SK-N-SH (cell line): ENCODE results near the gene PIAS4. TPM values are rescaled to one million over a fixed set of nuclear protein-coding genes. Genes with fewer than 3 reads are reported as not detected.

Experiments
- CTCF ChIA-PET: fragments of 300-600, 350-600 bp; formaldehyde crosslinking; extraction: SDS; loops from one replicate; lab custom pipeline; 2021; lab: Yijun Ruan, JAX
- POLR2A ChIA-PET: fragments of 350-600 bp; sonication (Branson Sonifier 250); formaldehyde crosslinking; extraction: SDS; loops from one replicate; lab custom pipeline; 2020; ENCODE audit warnings: antibody characterized with exemption, inconsistent platforms; lab: Yijun Ruan, JAX
- DNase-seq: peaks from one replicate; pipeline ENCODE4 v3.0.0; 2012
- H2AFZ ChIP-seq: fragments of 200-600 bp; sonication (generic); 2 replicates; pipeline ENCODE4 v1.8.1; 2016; ENCODE audit warnings: antibody characterized with exemption, mild to moderate bottlenecking, low read depth
- H3F3A ChIP-seq: fragments of 200-600 bp; sonication (generic); replicated peaks from 2 replicates; pipeline ENCODE3; 2016; ENCODE audit warnings: antibody characterized with exemption, mild to moderate bottlenecking; ENCODE audit not compliant: insufficient read depth
- H3K27ac ChIP-seq, 2 experiments: fragments of 200-500 bp in 1 of 2; fragments of 200-600 bp in 1 of 2; sonication (Bioruptor generic) in 1 of 2; sonication (generic), shearing (Covaris generic) in 1 of 2; 2 replicates each; pipeline versions ENCODE4 v1.5.1 to v1.6.1; 2014 to 2016; ENCODE audit warnings: low read depth in 2 of 2, inconsistent platforms in 1 of 2, low read length in 1 of 2, mild to moderate bottlenecking in 1 of 2, mixed read lengths in 1 of 2
- H3K27me3 ChIP-seq: fragments of 200-600 bp; sonication (generic), shearing (Covaris generic); 2 replicates; pipeline ENCODE4 v1.6.1; 2016; ENCODE audit warnings: mixed run types; ENCODE audit not compliant: insufficient read depth
- H3K36me3 ChIP-seq, 2 experiments: fragments of 200-500 bp in 1 of 2; fragments of 200-600 bp in 1 of 2; sonication (Bioruptor generic) in 1 of 2; sonication (generic) in 1 of 2; replicated peaks in 1 of 2; 2 replicates each; pipeline versions ENCODE3 to v1.5.1; 2014 to 2016; ENCODE audit warnings: low read length in 1 of 2, mild to moderate bottlenecking in 1 of 2; ENCODE audit not compliant: insufficient read depth in 2 of 2, control insufficient read depth in 1 of 2
- H3K4me1 ChIP-seq, 2 experiments: fragments of 200-500 bp in 1 of 2; fragments of 200-600 bp in 1 of 2; sonication (Bioruptor generic) in 1 of 2; sonication (generic), shearing (Covaris generic) in 1 of 2; 2 replicates each; pipeline versions ENCODE4 v1.5.1 to v1.6.1; 2014 to 2016; ENCODE audit warnings: low read depth in 1 of 2, low read length in 1 of 2, mixed run types in 1 of 2; ENCODE audit not compliant: insufficient read depth in 2 of 2, control insufficient read depth in 1 of 2
- H3K4me2 ChIP-seq: fragments of 200-600 bp; sonication (generic), shearing (Covaris generic); 2 replicates; pipeline ENCODE4 v1.6.1; 2017; ENCODE audit warnings: mixed run types
- H3K4me3 ChIP-seq, 2 experiments: fragments of 200-500 bp in 1 of 2; fragments of 200-600 bp in 1 of 2; sonication (Bioruptor generic) in 1 of 2; sonication (generic), shearing (Covaris generic) in 1 of 2; 2 replicates each; pipeline versions ENCODE4 v1.5.1 to v1.8.1; 2014 to 2016; ENCODE audit warnings: low read depth in 2 of 2, inconsistent platforms in 1 of 2, low read length in 1 of 2, mild to moderate bottlenecking in 1 of 2, mixed read lengths in 1 of 2, moderate library complexity in 1 of 2
- H3K79me2 ChIP-seq: fragments of 200-600 bp; sonication (generic); 2 replicates; pipeline ENCODE4 v1.8.1; 2017; ENCODE audit warnings: mild to moderate bottlenecking; ENCODE audit not compliant: insufficient read depth
- H3K9ac ChIP-seq: fragments of 200-600 bp; sonication (generic); 2 replicates; pipeline ENCODE4 v1.6.1; 2017; ENCODE audit warnings: mixed run types
- H3K9me2 ChIP-seq: fragments of 200-600 bp; sonication (generic); 2 replicates; pipeline ENCODE4 v1.6.1; 2017; ENCODE audit warnings: mixed run types
- H3K9me3 ChIP-seq: fragments of 200-600 bp; sonication (generic); 2 replicates; pipeline ENCODE4 v1.6.1; 2017; ENCODE audit warnings: mixed run types, mild to moderate bottlenecking, moderate library complexity
- H4K20me1 ChIP-seq: fragments of 200-600 bp; sonication (generic); 2 replicates; pipeline ENCODE4 v1.6.1; 2017; ENCODE audit warnings: mild to moderate bottlenecking, mixed run types; ENCODE audit not compliant: insufficient read depth
- EP300 ChIP-seq, 2 experiments: IDR thresholded peaks; 2 replicates each; pipeline versions ENCODE4 v1.4.0 to v1.6.1; 2012; ENCODE audit warnings: borderline replicate concordance in 1 of 2, low read depth in 1 of 2, low read length in 1 of 2
- EZH2phosphoT487 ChIP-seq: fragments of 200-600 bp; sonication (generic); IDR thresholded peaks from 2 replicates; pipeline ENCODE4 v1.6.1; 2017; ENCODE audit warnings: low read depth, mixed run types, mild to moderate bottlenecking, antibody characterized with exemption, moderate library complexity, borderline replicate concordance
- FOXJ3 ChIP-seq: sonication (generic); formaldehyde crosslinking; IDR thresholded peaks from 2 replicates; pipeline ENCODE4 v1.5.1; 2020; ENCODE audit warnings: mild to moderate bottlenecking, missing genetic modification reagents
- FOXM1 ChIP-seq: IDR thresholded peaks from 2 replicates; pipeline ENCODE4 v1.4.0; 2012; ENCODE audit warnings: low read depth, mild to moderate bottlenecking
- GABPA ChIP-seq: IDR thresholded peaks from 2 replicates; pipeline ENCODE4 v1.4.0; 2012; ENCODE audit warnings: low read depth, mild to moderate bottlenecking
- GATA2 ChIP-seq: sonication (generic); formaldehyde crosslinking; IDR thresholded peaks from 2 replicates; pipeline ENCODE4 v1.5.0; 2020; ENCODE audit warnings: mild to moderate bottlenecking, missing genetic modification reagents
- JUND ChIP-seq: IDR thresholded peaks from 2 replicates; pipeline ENCODE4 v1.4.0; 2012
- MEF2A ChIP-seq: IDR thresholded peaks from 2 replicates; pipeline ENCODE4 v1.4.0; 2012; ENCODE audit warnings: low read depth, borderline replicate concordance
- NFIC ChIP-seq: IDR thresholded peaks from 2 replicates; pipeline ENCODE4 v1.4.0; 2012; ENCODE audit warnings: borderline replicate concordance
- RCOR1 ChIP-seq: fragments of 150-350 bp; IDR thresholded peaks from 2 replicates; pipeline ENCODE4 v1.6.1; 2017; ENCODE audit warnings: antibody characterized with exemption, low read length
- REST ChIP-seq: IDR thresholded peaks from 2 replicates; pipeline ENCODE4 v1.6.1; 2012; ENCODE audit warnings: mild to moderate bottlenecking, low read depth, low read length, moderate library complexity
- RFX5 ChIP-seq: IDR thresholded peaks from 2 replicates; pipeline ENCODE4 v1.6.1; 2012; ENCODE audit warnings: mild to moderate bottlenecking, improper control_type of control experiment, low read length
- RXRA ChIP-seq: IDR thresholded peaks from 2 replicates; pipeline ENCODE4 v1.4.0; 2012; ENCODE audit warnings: low read depth, mild to moderate bottlenecking, borderline replicate concordance
- SMC3 ChIP-seq: IDR thresholded peaks from 2 replicates; pipeline ENCODE4 v1.6.1; 2012; ENCODE audit warnings: low read depth, low read length, improper control_type of control experiment
- TAF1 ChIP-seq: IDR thresholded peaks from 2 replicates; pipeline ENCODE4 v1.6.1; 2012; ENCODE audit warnings: low read depth, mild to moderate bottlenecking, low read length, moderate library complexity, borderline replicate concordance
- TCF12 ChIP-seq: IDR thresholded peaks from 2 replicates; pipeline ENCODE4 v1.4.0; 2012
- YY1 ChIP-seq: IDR thresholded peaks from 2 replicates; pipeline ENCODE4 v1.4.0; 2012; ENCODE audit warnings: low read depth, mild to moderate bottlenecking
- WGBS: methylation state at CpG from one replicate; pipeline ENCODE4 v1.1.6; 2017; ENCODE audit warnings: low lambda C conversion rate; 5-methylcytosine and 5-hydroxymethylcytosine counted together
- polyA plus RNA-seq, 3 experiments: library from polyadenylated mRNA; depleted of rRNA; stranded (reverse); fragments of >200 nt; gene quantifications; 2 replicates each; pipeline ENCODE4 v1.2.3, GENCODE V29; 2012
- TF ChIP-seq, protein P1 (sequence below): IDR thresholded peaks from 2 replicates; pipeline ENCODE4 v1.4.0; 2012; ENCODE audit warnings: low read depth
- TF ChIP-seq, protein P2 (sequence below): fragments of 150-350 bp; IDR thresholded peaks from 2 replicates; pipeline ENCODE4 v1.6.1; 2016; ENCODE audit warnings: mild to moderate bottlenecking, low read depth, low read length
- TF ChIP-seq, protein P3 (sequence below): IDR thresholded peaks from 2 replicates; pipeline ENCODE4 v1.4.0; 2012; ENCODE audit warnings: low read depth, borderline replicate concordance

Gene PIAS4
- polyA plus RNA-seq, 1 of the 3 experiments (the other 2 are of a cell fraction) = 14.1 TPM

DNA sequence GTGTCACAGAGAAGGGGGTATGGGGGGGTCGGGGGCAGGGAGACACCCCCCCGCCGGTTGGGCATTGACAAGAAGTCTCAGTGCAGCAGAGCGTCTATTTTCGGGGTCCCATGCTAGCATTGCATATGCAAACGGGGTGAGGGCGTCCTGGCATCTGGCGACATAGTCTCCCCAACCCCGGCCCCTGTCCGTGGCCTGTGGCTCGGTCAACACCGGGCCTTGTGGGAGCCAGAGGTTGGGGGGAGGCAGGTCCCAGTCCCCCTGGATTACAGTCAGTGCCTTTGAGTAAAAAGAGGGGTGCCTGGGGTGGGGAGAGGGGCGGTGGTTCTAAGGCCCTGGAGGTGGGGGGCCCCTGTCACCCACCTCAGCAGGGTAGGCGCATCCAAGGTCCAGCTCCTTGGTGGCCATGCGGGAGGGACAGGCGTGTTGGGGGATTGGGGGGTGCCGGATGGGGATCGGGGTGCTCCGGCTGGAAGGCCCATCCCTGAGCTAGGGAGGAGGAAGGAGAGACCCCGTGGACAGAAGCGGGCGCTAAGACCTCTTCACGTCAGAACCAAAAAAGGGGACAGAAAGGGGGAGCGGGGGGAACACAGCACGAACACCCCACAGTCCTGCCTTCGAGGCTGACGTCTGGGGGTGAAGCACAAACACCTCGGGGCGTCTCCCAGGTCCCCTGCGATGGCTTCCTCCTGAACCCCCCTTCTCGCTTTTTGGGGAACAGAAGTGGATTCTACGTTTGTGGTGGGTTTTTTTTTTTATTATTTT, 38.2 kb downstream of the PIAS4 start:
- TF ChIP-seq SMC3 (no peak), EP300 (IDR thresholded peaks at IDR 0.05; ENCODE audit: borderline replicate concordance in 1 of 2, low read depth in 1 of 2, low read length in 1 of 2) (no peak), FOXM1 (no peak), YY1 (no peak), RFX5 (no peak), GATA2 (no peak), RCOR1 (no peak), TCF12 (no peak)
- TF ChIP-seq, protein P1, sequence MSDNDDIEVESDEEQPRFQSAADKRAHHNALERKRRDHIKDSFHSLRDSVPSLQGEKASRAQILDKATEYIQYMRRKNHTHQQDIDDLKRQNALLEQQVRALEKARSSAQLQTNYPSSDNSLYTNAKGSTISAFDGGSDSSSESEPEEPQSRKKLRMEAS = no peak
- TF ChIP-seq, protein P2, sequence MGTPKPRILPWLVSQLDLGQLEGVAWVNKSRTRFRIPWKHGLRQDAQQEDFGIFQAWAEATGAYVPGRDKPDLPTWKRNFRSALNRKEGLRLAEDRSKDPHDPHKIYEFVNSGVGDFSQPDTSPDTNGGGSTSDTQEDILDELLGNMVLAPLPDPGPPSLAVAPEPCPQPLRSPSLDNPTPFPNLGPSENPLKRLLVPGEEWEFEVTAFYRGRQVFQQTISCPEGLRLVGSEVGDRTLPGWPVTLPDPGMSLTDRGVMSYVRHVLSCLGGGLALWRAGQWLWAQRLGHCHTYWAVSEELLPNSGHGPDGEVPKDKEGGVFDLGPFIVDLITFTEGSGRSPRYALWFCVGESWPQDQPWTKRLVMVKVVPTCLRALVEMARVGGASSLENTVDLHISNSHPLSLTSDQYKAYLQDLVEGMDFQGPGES = no peak
- TF ChIP-seq, protein P3, sequence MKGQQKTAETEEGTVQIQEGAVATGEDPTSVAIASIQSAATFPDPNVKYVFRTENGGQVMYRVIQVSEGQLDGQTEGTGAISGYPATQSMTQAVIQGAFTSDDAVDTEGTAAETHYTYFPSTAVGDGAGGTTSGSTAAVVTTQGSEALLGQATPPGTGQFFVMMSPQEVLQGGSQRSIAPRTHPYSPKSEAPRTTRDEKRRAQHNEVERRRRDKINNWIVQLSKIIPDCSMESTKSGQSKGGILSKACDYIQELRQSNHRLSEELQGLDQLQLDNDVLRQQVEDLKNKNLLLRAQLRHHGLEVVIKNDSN = no peak
- Histone ChIP-seq H2AFZ (no peak overlapping the region), H3K79me2 (peaks cover 71% of the 10 kb centered on the region), H3K36me3 (peaks cover 7 to 23% of the 10 kb centered on the region in 2 experiments), H3K27me3 (no peaks in the 10 kb centered on the region), H3K9me3 (no peaks in the 10 kb centered on the region), H3K4me3 (no peak overlapping the region), H3K27ac (no peak overlapping the region), H3K9ac (no peak overlapping the region), H4K20me1 (peaks cover 84% of the 10 kb centered on the region), H3K4me2 (no peak overlapping the region), H3K4me1 (no peaks in the 10 kb centered on the region), H3K9me2 (no peaks in the 10 kb centered on the region), H3F3A (peaks cover 7% of the 10 kb centered on the region)
- ChIA-PET CTCF (no interaction called here), POLR2A (no interaction called here)
- WGBS = 92% methylated on average over 28 of the region's 32 CpGs
- DNase-seq = no peak

- Histone ChIP-seq H4K20me1 (peaks cover 85% of the 10 kb centered on the region), H3K9ac (no peak overlapping the region), H3K4me1 (no peaks in the 10 kb centered on the region), H3K9me2 (no peaks in the 10 kb centered on the region), H3K27me3 (no peaks in the 10 kb centered on the region), H3K4me2 (no peak overlapping the region), H3K79me2 (peaks cover 76% of the 10 kb centered on the region), H3K36me3 (peaks cover 9 to 25% of the 10 kb centered on the region in 2 experiments), H3K4me3 (no peak overlapping the region), H3K9me3 (no peaks in the 10 kb centered on the region), H2AFZ (no peak overlapping the region), H3F3A (peaks cover 5% of the 10 kb centered on the region), H3K27ac (no peak overlapping the region)
- CTCF ChIA-PET = no interaction called here
- WGBS = 89% methylated on average over 7 of the region's 7 CpGs
- DNase-seq = no peak
- POLR2A ChIA-PET = no interaction called here
- TF ChIP-seq YY1 (no peak), GABPA (no peak), RCOR1 (no peak), FOXJ3 (CRISPR knock-in tag) (no peak), NFIC (no peak), TAF1 (no peak), JUND (no peak), REST (no peak), EZH2phosphoT487 (no peak), GATA2 (no peak), EP300 (IDR thresholded peaks at IDR 0.05; ENCODE audit: borderline replicate concordance in 1 of 2, low read depth in 1 of 2, low read length in 1 of 2) (no peak), MEF2A (no peak), RXRA (no peak)
- TF ChIP-seq, protein P2 = no peak
- TF ChIP-seq, protein P3 = no peak
Observed at GRCh38 chr19:4046362-4046691, 38.8 kb downstream of the PIAS4 start.
